GM12878 (cell line): ENCODE measurements around the gene DPH1.
"Not testable (repeated sequence)": the region's sequence is repeated elsewhere in the genome, so short reads cannot be mapped to it uniquely, and the experiment has no call there.

Experiments
- CTCF ChIP-seq, 3 experiments: IDR thresholded peaks in 2 of 3; conservative IDR thresholded peaks in 1 of 3; 2 replicates each; pipeline ENCODE4 v1.5.1; 2011; ENCODE audit warnings: low read depth in 3 of 3, low read length in 3 of 3, mild to moderate bottlenecking in 3 of 3, control low read depth in 2 of 3, moderate library complexity in 2 of 3, inconsistent platforms in 1 of 3, mixed read lengths in 1 of 3; ENCODE audit not compliant: control insufficient read depth in 2 of 3, insufficient read depth in 1 of 3; ENCODE audit errors: extremely low read depth in 1 of 3
- EZH2 ChIP-seq: IDR thresholded peaks from 2 replicates; pipeline ENCODE4 v1.6.1; 2012; ENCODE audit warnings: low read depth, mild to moderate bottlenecking, control low read depth, inconsistent platforms, low read length, borderline replicate concordance; ENCODE audit not compliant: control insufficient read depth
- MYB ChIP-seq: fragments of 150-350 bp; IDR thresholded peaks from 2 replicates; pipeline ENCODE4 v1.6.1; 2014; ENCODE audit warnings: mild to moderate bottlenecking, low read depth, low read length, borderline replicate concordance
- POLR2A ChIP-seq: IDR thresholded peaks from 2 replicates; pipeline ENCODE4 v1.6.1; 2011; ENCODE audit warnings: low read depth, mild to moderate bottlenecking, low read length
- SMC3 ChIP-seq: IDR thresholded peaks from 2 replicates; pipeline ENCODE4 v1.6.1; 2011; ENCODE audit warnings: low read length, improper control_type of control experiment, borderline replicate concordance
- SP1 ChIP-seq: IDR thresholded peaks from one replicate; pipeline ENCODE4 v1.6.1; 2011; ENCODE audit warnings: low read depth, low read length

- TF ChIP-seq EZH2; POLR2A; CTCF (IDR thresholded peaks at IDR 0.05 in 2 of 3, conservative IDR thresholded peaks at IDR 0.05 in 1 of 3; ENCODE audit: control insufficient read depth in 2 of 3, extremely low read depth in 1 of 3, insufficient read depth in 1 of 3, low read depth in 3 of 3, low read length in 3 of 3); SMC3; SP1; MYB: not testable (repeated sequence)
Observed at GRCh38 chr17:1982793-1983366, 47.1 kb upstream of the DPH1 start.
